Middle frontal gyrus (tissue), 1 donor: ENCODE data around the gene INSYN2B.
A peak's percentile ranks its signal among the peaks of the same experiment; 100 is the strongest.

Source experiments
- DNase-seq: peaks from one replicate; pipeline ENCODE4 v3.0.0-alpha.2; 2015; ENCODE audit warnings: low spot score; ENCODE audit errors: extremely low spot score

INSYN2B gene

DNA sequence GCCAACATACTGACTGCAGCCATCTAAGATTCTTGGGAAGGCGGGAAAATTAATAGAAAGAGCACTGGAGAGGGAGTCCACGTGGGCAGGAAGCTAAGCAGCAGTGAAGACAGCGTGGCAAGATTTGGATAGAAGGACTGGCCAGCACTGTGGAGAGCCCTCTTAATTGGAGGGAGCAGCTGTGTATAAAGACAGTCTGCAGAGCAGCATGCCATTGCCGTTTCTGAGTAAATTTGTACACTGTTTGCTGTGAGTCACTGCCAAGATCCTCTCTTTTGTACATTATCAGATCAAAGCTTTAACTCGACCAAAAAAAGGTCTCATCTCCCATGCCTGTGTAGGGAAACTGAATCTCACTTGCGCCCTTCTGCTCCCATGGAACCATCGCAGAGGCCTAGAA, 45.3 kb downstream of the INSYN2B start:
- DNase-seq, result no peak

DNA sequence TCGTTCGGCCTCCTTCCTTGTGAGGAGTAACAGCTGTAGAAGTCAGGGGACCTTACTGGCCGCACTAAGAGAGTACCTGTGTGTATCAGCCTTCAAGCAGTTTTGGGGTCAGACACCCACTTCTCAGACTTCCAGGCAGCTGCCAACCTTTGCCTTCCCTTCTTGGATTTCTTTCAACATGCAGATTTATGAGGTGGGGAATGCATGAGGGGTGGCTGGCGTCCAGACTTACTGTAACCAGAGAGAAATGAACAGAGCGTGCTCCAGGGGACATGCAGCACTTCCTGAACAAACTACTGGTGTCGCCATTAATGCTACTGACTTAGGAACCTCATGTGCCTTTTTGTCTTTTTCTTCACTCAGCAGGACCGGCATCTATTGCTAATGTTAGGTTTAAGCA, 46.7 kb downstream of the INSYN2B start:
- no peak for DNase-seq

DNA sequence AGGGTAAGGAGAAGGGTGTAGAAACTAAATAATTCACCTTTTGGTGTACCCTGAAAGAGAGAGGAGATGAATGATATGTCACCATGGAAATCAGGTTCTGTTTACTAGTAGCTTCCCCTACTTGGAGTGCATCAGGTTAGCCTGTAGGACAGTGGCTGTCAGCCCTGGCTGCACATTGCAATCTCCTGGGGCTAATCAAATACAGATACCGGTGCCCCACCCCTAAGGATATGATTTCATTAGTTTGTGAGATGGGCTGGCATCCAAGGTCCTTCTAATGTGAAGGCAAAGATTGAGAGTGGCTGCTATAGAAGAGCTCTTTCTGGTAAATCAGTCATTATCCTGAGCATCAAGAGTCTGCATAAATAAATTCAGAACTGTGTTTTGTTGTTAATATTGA, 47.2 kb downstream of the INSYN2B start:
- DNase-seq, result no peak

DNA sequence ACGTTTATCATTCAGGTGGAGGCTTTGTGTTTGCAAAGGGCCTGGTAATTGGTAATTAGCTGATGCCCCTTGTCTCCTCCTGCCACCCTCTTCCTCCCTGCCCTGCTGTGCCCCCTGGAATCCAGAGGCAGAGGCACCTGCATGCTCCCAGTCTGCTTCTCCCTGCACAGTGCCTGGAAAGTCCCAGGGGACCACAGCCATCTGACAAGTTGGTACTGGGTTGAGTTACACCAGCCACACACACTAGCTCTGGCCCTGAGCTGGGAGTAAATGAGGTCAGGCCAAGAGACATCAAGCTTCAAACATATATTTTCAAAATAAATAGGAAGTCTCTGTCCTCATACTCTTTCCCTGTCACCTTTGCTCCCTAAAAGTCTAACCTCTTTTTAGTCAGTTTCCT, 56.3 kb downstream of the INSYN2B start:
- DNase-seq, result no peak

DNA sequence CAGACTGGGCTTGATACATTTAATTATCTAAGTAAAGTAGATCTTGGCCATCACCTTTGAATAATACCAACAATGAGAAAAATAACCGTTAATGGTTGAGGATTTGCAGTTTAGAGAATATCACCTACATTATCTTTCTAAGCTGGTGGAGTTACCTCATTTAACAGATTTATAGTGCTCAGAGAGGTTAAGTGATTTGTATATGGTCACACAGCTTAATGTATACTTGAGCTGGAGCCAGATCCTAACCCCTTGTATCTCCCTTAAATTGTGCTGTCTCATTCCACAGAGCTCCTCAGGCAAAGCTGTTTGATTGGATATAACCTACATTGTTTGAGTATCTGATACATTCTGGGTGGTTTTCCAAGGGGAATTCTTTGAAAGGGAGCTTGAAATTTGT, 57.8 kb downstream of the INSYN2B start:
- DNase-seq, result no peak

DNA sequence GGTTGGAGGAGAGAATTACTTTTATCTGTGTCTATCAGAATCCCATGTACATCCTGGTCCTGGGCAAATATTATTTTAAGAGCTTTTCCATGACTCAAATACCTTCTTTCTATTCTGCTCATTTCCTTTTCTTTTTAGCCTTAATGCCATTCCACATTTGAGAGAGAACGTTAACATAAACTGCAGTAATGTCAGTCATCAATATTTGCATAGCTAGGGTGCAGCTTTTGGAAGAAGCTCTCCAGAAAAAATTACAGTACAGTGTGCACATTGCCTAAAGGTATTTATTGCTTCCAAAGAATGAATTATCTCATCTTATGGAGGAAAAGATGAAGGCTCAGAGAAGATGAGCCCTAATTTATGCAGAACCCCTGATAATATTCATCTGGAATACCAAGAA, 58.3 kb downstream of the INSYN2B start:
- DNase-seq, result no peak

DNA sequence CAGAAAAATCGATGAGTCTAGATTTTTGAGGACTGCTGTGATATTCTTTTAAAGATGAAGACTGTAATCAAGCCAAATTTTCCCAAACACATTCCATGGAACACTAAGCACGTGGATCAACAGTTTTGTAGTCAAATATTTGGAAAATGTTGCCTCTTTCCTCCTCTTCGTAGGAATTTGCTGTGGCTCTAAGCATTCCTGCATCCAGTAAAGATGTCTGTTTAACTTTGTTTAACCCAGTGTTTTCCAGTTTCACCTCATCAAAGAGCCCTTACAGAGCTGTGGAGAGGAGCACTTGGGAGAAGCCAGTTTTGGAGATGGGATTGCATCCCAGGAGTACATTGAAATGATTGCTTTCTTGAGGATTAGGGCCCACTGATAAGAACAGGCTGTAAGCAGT, 58.9 kb downstream of the INSYN2B start:
- DNase-seq, result no peak

DNA sequence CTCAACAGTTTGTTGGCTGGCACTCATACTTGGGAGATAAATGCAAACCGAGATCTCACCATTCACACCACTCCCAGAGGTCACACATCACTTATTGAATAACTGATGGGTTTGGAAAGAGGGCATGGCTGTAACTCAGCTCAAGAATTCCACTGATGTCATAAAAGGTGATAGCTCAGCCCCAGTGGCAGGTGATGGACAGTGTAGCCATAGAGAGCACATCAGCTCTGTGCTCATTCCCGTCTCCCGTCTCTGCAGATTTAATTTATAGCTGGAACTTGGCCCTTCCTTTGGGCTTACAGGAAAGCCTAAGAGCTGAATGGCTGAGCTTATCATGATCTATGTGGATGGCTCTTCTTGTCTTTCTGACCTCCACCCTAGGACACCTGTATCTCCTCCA, 59.8 kb downstream of the INSYN2B start:
- DNase-seq, result no peak

DNA sequence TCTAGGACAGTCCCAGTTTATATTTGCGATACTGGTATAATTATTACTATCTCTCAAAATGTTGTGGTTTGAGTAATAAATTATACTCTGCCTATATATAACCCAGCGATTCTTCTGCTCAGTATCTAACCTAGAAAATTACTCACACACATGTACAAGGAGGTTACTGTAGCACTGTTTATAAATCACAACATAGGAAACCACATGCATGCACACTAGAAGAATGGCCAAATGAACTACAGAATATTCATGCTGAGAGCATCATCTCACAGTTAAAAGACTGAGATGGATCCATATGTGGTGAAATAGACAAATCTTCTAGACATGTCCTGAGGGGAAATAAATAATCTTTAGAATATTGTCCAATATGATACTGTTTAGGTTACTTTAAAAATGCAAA, 62.1 kb downstream of the INSYN2B start:
- DNase-seq, result no peak

DNA sequence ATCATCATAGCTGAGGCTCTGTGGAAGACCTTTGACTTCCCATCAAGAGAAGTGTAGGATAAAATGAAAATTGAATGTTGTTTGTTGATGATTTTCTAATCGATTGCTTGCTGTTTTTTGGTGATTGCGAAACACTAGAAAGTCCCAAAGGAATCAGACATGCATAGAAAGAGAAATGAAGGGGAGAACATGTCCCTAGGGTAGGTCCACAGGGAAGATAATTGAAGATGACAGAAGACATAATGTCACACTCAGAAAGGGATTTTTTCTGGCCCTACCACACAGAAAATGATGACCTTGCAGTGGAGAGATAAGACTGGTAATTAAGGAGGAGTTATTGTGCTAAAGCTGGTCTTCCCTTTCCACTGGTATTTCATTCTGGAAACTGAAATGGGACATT, 62.8 kb downstream of the INSYN2B start:
- DNase-seq, result no peak

DNA sequence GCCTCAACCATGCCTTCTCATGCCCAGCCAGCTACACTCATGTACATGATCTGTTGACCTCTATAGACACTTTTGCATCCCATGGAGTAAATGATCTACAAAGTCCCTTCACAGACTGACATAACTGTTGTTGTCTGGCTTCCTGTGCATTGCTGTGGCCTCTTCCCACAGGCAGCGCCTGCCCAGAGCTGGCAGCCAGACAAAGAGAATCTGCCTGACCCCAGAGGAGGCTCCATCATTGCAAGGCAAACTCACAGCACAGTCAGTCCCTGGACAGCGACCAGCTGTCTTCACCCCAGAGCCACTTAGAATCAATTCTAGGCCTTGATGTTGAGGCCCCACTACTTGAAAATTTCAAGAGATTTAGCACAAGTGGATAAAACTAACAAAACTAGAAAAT, 65.5 kb downstream of the INSYN2B start:
- no peak for DNase-seq

DNA sequence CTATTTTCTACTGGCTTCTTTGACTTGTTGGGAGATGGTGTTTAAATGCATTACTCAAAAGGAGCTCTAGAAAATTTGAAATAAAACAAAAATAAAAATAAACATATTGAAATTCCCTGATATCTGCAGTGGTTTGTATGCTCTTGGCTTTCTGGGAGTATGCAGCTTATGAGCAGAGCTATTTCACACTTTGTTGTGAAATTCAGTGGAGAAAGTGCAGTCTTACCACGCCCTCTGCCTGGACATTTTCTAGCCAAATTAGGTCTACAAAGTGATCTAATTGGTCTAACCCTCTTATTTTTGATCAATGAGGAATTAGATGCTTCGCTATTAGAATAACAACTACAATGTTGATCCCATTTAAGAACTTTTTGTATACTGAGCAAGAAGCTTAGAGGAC, 66.8 kb downstream of the INSYN2B start:
- DNase-seq, result no peak

DNA sequence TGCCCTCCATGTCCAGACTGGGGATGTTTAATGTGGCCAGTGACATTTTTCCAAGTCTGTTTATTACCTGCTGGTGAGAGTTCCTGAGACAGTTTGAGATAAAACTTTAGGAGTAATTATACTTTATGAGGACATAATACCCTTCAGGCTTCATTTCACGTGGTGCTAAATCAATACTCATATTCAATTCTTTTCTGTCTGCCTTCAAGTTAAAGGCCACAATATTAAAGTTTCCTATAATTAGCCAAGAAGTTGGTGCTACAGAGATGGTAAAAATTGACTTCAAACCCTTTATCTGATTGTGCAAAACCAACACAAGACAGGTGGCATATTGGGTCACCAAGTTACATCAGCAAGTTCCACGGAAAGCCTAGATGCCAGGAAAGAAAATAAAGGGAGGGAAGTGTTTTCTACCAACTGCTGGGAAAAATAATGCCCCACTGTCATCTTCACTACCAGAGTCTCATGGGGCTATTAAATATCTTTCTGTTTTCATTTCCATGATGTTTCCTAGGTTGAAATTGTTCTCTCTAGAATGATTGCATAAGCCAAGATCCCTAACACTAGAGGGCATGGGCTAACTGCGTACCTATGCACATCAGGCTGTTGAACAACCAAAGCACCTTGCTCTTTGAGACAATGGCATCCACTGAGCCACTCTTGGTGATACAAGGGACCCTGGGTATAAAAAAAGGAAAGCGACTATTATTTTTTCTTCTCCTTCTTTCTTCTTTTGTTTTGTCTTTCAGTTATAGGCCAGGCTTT, 68.7 kb downstream of the INSYN2B start:
- no peak for DNase-seq

DNA sequence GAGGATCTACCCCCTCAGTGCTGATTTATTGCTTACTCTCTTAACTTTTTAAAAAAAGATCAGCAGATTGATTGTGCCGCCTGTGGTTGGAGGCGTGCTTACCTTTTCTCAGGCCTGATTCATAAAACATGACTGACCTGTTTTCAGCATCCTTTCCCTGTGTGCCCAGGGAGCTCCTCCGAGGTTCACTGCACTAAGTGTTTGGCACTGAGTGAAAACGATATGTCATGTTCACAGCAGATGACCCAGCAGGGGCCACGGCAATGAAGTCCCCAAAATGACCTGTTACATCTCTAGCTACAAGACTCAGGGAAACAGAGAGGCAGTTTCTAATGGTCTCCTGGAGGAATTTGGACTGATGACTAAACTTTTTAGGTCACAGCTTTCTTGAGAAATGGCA, 69.9 kb downstream of the INSYN2B start:
- no peak for DNase-seq

DNA sequence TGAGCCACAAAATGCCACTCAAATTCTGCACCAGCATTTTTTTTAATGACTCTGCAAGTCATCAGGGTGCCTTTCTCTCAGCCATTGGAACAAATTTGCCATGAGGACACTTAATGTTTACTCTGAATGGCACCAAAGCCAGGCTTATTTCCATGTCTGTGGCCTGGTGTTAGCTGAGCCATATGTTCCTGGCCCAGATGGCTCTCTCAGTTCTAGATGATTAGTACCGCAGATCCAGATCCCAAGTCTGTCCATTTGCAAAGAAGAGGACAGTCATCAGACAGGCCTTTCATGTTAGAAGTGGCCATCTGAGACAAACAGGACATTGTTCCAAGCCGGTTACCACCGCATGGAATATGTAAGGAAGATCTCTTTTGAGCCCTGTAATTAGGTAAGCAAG, 70.3 kb downstream of the INSYN2B start:
- DNase-seq, result no peak

DNA sequence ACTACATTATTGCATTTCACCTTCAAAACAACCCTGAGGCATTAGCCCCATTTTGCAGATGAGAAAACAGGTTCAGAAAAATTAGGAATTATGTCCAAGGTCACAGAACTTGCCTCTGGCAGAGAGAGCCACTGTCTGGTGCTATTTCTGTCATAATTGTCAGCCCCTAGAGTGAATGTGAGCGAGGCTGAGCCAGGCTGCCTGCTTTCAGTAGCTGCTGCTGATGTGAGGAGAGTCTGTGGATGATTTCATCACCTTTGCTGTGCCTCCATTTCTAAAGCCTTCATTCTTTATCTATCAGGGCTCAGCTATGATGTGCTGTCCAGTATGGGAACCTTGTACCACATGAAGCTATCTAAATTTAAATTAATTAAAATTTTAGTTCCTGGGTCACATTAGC, 71.4 kb downstream of the INSYN2B start:
- DNase-seq, result no peak

DNA sequence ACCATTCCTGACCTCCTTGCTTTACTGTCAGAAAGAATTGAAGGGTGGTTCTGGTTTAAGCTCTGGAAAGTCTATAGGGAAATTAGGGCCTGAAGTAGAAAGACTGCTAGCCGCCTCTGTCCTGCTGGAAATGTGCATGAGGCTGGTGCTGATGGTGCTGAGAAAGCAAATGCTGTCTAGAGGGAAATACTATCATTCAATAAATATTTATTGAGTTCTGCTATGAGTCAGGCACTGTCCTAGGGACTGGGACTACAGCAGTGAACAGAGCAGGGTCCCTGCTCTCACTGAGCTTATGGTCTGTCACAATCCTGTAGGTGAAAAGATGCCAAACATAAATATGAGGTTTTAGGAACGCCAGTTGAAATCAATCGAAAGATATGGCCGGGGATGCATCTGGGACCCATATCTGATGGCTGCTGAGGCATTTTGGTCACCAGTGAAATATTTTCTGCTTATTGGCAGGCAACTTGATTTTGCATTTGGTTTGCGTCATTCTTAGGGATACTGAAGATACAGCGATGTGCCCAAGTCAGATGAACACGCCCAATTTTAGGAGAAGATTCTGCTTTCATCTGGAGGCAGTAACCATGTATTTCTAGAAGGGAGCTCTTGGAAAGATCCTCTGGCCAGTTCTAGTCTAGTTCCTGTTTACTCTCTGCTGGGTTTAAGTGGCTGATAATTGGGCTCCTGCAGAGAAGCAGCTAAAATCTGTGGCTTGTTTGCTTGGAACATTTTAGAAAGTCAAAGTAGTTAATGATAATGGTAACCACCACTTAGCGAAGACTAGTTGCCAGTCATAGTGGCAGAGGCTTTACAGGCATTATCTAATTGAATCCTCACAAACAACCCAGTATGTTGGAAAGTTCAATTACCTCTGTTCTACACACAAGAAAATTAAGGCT, 73.3 kb downstream of the INSYN2B start:
- DNase-seq, result no peak

DNA sequence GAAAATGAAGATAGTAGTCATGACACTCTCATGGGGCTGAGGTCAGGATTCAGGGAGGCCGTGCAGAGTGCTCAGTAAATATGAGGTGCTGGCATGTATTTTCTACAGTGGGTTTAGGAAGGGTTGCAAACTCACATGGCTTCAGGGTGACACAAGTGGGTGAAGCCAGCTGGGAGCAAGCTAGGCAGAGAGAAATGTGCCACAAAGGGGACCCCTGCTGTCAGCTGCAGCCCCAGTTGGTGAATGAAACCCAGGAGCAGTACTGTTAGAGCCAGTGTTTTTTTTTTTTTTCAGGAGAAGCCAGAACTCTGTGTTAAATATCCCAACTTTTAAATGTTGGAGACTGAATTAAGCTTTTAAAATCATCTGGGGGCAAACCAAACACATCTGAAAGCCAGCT, 75.3 kb downstream of the INSYN2B start:
- DNase-seq, result no peak

DNA sequence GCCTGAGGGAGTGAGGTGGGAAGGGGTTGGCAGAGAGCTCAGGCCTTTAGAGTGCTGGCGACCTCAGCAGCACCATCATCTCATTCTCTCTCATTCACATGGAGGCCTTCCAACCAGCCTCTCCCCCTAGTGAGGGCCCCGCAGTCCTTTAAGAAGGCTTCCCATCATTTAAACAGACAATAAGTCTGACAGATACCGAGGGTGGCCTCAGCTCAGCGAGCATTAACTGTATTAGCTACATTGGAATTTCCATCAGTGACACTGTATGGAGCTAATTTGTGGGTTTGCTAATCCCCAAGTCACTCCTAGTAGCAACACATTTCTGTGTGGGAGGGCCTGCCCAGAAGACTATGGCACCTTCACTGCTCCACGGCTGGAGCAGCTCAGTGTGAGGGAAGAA, 75.8 kb downstream of the INSYN2B start:
- DNase-seq, result no peak

DNA sequence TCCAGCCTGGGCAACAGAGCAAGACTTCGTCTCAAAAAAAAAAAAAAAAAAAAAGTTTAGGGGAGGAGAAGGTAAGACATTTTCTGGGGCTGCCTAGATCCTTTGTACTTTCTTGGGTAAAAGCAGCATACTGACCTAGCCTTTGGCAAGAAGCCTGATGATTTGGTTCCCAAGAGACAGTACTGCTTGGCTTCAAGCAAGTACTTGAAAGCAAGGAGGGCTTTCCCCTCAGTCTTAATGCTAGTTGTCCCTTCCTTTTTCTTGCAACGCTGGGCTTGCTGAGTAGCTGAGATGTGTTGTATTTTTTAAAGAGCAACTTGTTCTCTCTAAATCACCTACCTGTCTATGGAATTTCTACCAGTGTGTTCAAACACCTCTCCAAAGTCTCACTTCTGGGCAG, 76.2 kb downstream of the INSYN2B start:
- no peak for DNase-seq

DNA sequence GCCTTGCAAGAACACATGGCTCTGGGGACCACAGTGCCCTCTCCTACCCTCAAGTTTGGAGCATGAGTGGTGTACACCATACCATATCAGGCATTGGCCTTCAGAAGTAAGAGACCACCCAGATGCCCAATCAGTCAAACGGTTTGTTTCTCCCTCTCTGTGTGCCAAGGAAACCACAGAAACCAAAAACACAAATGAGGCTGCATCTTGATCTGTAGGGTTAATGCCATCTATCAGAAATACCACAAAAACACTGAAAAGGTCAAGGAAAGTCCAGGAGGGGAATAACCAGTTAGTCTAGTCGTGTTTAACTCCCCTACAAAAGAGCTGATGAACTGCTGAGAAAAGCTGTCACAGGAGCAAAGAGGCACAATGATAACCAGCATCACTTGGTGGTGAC, 78.4 kb downstream of the INSYN2B start:
- DNase-seq, result no peak

DNA sequence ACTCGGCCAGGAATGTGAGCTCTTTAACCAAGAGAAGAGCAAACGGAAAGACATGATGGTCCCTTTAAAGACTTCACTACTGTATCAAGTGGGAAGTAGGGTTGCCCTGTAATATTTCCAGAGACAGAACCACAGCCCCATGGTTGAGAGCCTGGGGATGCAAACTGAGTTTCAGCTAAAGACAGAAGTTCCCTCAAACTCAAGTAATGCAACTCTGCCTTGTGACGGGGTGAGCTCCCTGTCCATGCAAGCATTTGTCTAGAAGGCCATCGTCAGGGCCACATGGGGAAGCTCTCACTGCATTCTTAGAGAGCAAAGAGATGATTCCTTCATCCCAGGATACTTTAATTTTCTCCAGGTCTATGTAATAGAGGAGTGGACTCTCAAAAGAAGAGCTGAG, 82.8 kb downstream of the INSYN2B start:
- DNase-seq, result no peak

DNA sequence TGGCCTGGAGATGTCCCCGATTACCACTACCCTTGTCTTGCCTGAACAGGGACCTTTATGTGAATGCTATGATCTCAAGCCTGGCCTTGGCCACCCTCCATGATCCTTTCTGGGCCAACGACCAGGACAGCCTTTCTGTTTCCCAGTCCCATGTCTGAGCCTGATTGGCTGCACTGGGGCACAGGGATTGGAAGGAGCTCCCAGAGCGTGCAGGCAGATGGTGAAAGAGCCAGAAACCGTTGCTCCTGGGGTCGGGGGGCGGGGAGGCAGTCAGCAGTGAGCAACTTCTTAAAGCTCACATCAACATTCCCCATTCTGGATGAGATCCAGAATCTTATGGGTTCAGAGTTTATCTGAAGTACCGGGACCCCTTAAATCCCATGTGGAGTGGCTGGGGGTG, 84.4 kb downstream of the INSYN2B start:
- DNase-seq, result peak; percentile 65
